Peyer's patch (tissue), 4 donors: ENCODE measurements around the gene SMAD2. TPM values are rescaled to one million over a fixed set of nuclear protein-coding genes. Genes with fewer than 3 reads are reported as not detected.
"Not testable (repeated sequence)": the region's sequence is repeated elsewhere in the genome, so short reads cannot be mapped to it uniquely, and the experiment has no call there.

Experiments used
- DNase-seq, 3 donors: peaks; one replicate each; pipeline ENCODE4 v3.0.0-alpha.2; 2017 to 2019
- H3K27ac ChIP-seq, 4 donors: fragments of 200-600 bp; sonication (generic); one replicate each; pipeline ENCODE4 v1.5.1; 2016 to 2019
- H3K27me3 ChIP-seq, 2 donors: fragments of 200-600 bp; sonication (generic); one replicate each; pipeline ENCODE4 v1.5.1; 2019
- H3K36me3 ChIP-seq, 3 donors: fragments of 200-600 bp; sonication (generic); one replicate each; pipeline ENCODE4 v1.5.1; 2016 to 2019
- H3K4me1 ChIP-seq, 4 donors: fragments of 200-600 bp; sonication (generic); one replicate each; pipeline ENCODE4 v1.5.1; 2016 to 2019
- H3K4me3 ChIP-seq, 4 donors: fragments of 200-600 bp; sonication (generic); 1 replicate in 3 of 4; 2 replicates in 1 of 4; pipeline ENCODE4 v1.5.1; 2016 to 2019; ENCODE audit warnings: mild to moderate bottlenecking in 1 of 4
- H3K9me3 ChIP-seq, 4 donors: fragments of 200-600 bp; sonication (generic); one replicate each; pipeline ENCODE4 v1.5.1; 2016 to 2019; ENCODE audit warnings: mild to moderate bottlenecking in 1 of 4
- CTCF ChIP-seq, 6 experiments: fragments of 450-650 bp in 4 of 6; fragments of 200-600 bp in 2 of 6; sonication (generic) in 1 of 6; IDR thresholded peaks; one replicate each; pipeline ENCODE4 v1.5.1; 2017 to 2019; ENCODE audit warnings: antibody characterized with exemption in 6 of 6, mild to moderate bottlenecking in 3 of 6, moderate library complexity in 1 of 6
- POLR2A ChIP-seq, 2 donors: fragments of 450-650 bp; IDR thresholded peaks; one replicate each; pipeline ENCODE4 v1.5.1; 2017; ENCODE audit warnings: antibody characterized with exemption in 2 of 2, mild to moderate bottlenecking in 2 of 2, moderate library complexity in 2 of 2
- total RNA-seq, 4 donors: library from RNA; depleted of rRNA; stranded (reverse); fragments of >200 nt; gene quantifications; one replicate each; pipeline ENCODE4 v1.1.0, GENCODE V29; 2016

The SMAD2 gene
- total RNA-seq, 4 donors from 2014 or later, result 26.9 to 53.6 (median 38.6) TPM

- DNase-seq, result no peak
- H3K9me3 ChIP-seq, result no peaks in the 10 kb centered on the region
- no peak overlapping the region for H3K4me3 ChIP-seq
- no peaks in the 10 kb centered on the region for H3K27me3 ChIP-seq
- no peak for TF ChIP-seq POLR2A (IDR thresholded peaks at IDR 0.05)
- no peak for TF ChIP-seq CTCF (IDR thresholded peaks at IDR 0.05)
- H3K36me3 ChIP-seq, result peaks cover 0 to 59% (median 0%) of the 10 kb centered on the region in 3 donors
- no peak overlapping the region for H3K27ac ChIP-seq
- H3K4me1 ChIP-seq, result no peaks in the 10 kb centered on the region
Measured at GRCh38 chr18:47842836-47843235, 87.6 kb downstream of the SMAD2 start.

DNA sequence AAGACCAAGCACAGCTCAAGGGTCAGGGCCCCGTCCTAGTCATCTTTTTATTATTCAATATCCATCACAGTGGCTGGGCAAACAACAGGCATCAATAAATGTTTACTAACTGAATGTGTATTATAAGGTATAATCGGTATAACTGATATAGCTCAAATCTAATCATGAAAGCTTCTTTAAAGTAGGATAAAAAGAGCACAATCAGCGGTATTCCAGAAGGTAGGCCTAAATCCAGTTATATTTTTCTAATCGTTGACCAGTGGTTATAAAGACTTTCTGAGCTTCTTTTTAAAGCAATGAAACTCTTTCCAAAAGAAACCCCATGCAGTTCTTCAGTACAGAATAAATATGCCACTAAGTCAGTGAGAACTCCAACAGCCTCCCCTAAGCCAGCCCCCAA lies 92.1 kb downstream of the SMAD2 start:
- TF ChIP-seq POLR2A (IDR thresholded peaks at IDR 0.05), result no peak
- TF ChIP-seq CTCF (IDR thresholded peaks at IDR 0.05), result no peak
- no peaks in the 10 kb centered on the region for H3K9me3 ChIP-seq
- H3K36me3 ChIP-seq, result peaks cover 0 to 41% (median 0%) of the 10 kb centered on the region in 3 donors
- no peak overlapping the region for H3K27ac ChIP-seq
- no peaks in the 10 kb centered on the region for H3K27me3 ChIP-seq
- H3K4me3 ChIP-seq, result no peak overlapping the region
- no peaks in the 10 kb centered on the region for H3K4me1 ChIP-seq
- DNase-seq, result no peak

- no peak for TF ChIP-seq CTCF (IDR thresholded peaks at IDR 0.05)
- no peak for TF ChIP-seq POLR2A (IDR thresholded peaks at IDR 0.05)
- Histone ChIP-seq H3K36me3 (peaks cover 0 to 4% (median 0%) of the 10 kb centered on the region in 3 donors), H3K27ac (no peak overlapping the region), H3K4me3 (no peak overlapping the region), H3K9me3 (no peaks in the 10 kb centered on the region), H3K4me1 (no peaks in the 10 kb centered on the region), H3K27me3 (no peaks in the 10 kb centered on the region)
- no peak for DNase-seq
Measured at GRCh38 chr18:47832348-47832747, 98.1 kb downstream of the SMAD2 start.

GRCh38 chr18:47831351-47831750 lies 99.1 kb downstream of the SMAD2 start:
- Histone ChIP-seq H3K27me3 (no peaks in the 10 kb centered on the region), H3K27ac (no peak overlapping the region), H3K4me3 (no peak overlapping the region), H3K36me3 (peaks cover 0 to 4% (median 0%) of the 10 kb centered on the region in 3 donors), H3K4me1 (no peaks in the 10 kb centered on the region), H3K9me3 (no peaks in the 10 kb centered on the region)
- no peak for DNase-seq
- TF ChIP-seq POLR2A (IDR thresholded peaks at IDR 0.05) (no peak), CTCF (IDR thresholded peaks at IDR 0.05) (no peak)

DNA sequence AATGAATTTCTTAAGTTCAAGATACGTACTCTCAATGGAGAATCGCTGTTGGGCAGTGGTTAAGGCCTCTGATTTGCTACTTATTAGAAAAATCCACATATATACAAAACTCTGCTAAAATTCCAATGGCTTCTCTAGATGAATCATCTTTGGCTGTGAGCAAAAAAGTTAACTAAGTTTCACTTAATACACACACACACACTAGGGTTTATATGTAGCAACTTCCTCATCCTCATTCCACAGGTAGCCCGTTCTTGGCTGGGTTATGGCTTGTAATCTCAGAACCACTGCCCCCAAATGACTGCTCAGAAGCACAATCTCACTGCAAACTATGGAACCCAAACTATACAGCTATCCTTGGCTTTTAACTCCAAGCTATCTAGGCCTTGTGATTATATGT lies 99.7 kb downstream of the SMAD2 start:
- Histone ChIP-seq H3K36me3 (peaks cover 0 to 4% (median 0%) of the 10 kb centered on the region in 3 donors), H3K27ac (no peak overlapping the region), H3K4me1 (no peaks in the 10 kb centered on the region), H3K4me3 (no peak overlapping the region), H3K27me3 (no peaks in the 10 kb centered on the region), H3K9me3 (no peaks in the 10 kb centered on the region)
- no peak for TF ChIP-seq CTCF (IDR thresholded peaks at IDR 0.05)
- TF ChIP-seq POLR2A (IDR thresholded peaks at IDR 0.05), result no peak
- no peak for DNase-seq

DNA sequence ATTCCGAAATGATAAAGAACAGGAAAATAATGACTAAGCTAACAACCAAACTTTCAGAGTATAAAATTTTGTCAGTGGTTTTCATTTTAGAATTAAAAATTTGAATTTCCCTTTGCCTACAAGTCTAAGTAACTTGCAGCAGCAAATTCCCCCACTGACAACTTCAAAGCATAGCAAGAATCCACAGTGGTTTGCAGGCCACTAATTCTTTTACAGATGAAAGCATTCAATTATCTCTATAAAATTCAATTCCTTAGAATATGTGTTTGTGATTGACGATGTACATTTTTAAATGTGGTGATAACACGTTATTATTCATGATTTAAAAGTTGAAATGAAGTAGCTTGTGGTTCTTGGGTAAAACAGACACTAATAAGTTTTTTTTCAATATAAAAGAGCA lies 100.6 kb downstream of the SMAD2 start:
- TF ChIP-seq POLR2A (IDR thresholded peaks at IDR 0.05), result no peak
- no peak for TF ChIP-seq CTCF (IDR thresholded peaks at IDR 0.05)
- no peak for DNase-seq
- Histone ChIP-seq H3K4me1 (no peaks in the 10 kb centered on the region), H3K4me3 (no peak overlapping the region), H3K9me3 (no peaks in the 10 kb centered on the region), H3K36me3 (peaks cover 0 to 4% (median 0%) of the 10 kb centered on the region in 3 donors), H3K27me3 (no peaks in the 10 kb centered on the region), H3K27ac (no peak overlapping the region)

DNA sequence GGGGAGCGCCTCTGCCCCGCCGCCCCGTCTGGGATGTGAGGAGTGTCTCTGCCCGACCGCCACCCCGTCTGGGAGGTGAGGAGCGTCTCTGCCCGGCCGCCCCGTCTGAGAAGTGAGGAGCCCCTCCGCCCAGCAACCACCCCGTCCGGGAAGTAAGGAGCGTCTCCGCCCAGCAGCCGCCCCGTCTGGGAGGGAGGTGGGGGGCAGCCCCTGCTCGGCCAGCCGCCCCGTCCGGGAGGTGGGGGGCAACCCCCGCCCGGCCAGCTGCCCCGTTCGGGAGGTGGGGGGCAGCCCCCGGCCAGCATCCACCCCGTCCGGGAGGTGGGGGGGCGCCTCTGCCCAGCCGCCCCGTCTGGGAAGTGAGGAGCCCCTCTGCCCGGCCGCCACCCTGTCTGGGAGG lies 102.4 kb downstream of the SMAD2 start:
- H3K9me3 ChIP-seq, H3K4me3 ChIP-seq, H3K4me1 ChIP-seq, H3K27ac ChIP-seq, DNase-seq, H3K27me3 ChIP-seq, H3K36me3 ChIP-seq: not testable (repeated sequence)
